ENCODE measurements around the gene MRFAP1L1.
A peak's percentile ranks its signal among the peaks of the same experiment; 100 is the strongest.
"Not testable (repeated sequence)": the region's sequence is repeated elsewhere in the genome, so short reads cannot be mapped to it uniquely, and the experiment has no call there.

Gene MRFAP1L1

DNA sequence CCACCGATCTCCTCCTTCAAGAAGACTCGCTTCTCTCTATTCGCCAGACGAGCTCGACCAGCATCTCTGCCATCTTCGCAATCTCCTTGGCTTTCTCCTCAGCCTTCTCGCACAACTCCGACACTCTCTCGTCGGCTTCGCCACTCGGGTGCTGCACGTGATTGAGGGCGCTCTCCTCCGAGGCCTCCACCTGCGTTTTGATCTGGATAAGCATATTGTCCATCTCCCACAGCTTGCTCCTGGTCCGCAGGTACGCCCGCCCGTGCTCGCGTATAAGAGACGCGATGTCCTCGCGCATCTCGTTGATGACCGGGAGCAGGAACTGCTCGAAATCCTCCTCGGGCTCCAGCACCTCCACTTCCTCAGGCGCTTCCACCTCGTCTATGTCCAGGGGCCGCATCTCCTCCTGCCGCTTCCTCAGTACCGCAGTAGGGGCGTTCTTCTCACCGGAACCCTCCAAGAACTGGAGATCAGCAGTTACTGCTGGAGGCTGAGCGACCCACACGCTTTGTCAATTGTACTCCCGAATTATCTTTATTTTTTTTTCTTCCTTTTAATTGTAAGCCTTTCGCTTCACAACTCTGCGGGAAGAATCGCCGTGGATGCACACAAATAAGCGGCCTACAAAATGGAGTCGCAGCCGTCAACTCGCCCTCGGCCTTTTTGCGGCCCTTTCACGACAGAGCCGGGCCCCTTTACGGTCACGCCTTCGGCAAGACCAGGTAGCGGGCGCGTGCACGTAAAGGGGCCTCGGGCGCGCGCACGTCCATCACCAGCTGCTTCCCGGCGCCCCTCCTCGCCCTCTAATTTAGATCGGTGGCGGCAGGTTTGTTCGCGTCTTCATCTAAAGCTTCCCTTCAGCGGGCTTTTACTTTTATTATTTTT lies at the start of gene MRFAP1L1:
MRFAP1L1 (minus strand) TSS at position 636 of the 885 bp plus-strand sequence; CDS start at position 400, 236 bp downstream.
- peak; percentile 76 to 94 (median 92) for DNase-seq

DNA sequence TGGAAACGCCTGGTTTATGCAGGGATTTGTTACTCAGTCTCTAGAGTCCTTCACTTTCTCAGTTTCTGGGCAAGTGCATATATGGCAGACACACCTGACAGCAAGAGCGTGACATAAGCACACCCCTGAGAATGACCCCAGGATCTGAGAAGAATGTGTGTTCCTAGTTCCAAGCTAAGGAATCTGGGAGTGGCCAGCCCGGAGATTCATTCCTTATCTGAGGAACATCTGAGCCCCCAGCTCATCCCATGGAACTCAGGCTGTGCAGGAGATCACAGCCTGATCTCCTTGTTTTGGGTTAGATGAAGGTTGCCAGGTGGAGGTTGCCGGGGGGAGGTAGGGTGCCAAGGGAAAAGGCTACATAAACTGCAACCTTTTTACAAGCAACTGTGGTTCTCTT lies 49.1 kb upstream of the MRFAP1L1 start:
- DNase-seq: no peak

DNA sequence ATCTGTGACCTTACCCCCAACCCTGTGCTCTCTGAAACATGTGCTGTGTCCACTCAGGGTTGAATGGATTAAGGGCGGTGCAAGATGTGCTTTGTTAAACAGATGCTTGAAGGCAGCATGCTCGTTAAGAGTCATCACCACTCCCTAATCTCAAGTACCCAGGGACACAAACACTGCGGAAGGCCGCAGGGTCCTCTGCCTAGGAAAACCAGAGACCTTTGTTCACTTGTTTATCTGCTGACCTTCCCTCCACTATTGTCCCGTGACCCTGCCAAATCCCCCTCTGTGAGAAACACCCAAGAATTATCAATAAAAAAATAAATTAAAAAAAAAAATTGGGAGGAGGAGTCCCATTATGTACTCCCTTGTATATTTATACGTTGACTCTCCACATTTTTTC lies 46.7 kb upstream of the MRFAP1L1 start:
- not testable (repeated sequence) for DNase-seq

DNA sequence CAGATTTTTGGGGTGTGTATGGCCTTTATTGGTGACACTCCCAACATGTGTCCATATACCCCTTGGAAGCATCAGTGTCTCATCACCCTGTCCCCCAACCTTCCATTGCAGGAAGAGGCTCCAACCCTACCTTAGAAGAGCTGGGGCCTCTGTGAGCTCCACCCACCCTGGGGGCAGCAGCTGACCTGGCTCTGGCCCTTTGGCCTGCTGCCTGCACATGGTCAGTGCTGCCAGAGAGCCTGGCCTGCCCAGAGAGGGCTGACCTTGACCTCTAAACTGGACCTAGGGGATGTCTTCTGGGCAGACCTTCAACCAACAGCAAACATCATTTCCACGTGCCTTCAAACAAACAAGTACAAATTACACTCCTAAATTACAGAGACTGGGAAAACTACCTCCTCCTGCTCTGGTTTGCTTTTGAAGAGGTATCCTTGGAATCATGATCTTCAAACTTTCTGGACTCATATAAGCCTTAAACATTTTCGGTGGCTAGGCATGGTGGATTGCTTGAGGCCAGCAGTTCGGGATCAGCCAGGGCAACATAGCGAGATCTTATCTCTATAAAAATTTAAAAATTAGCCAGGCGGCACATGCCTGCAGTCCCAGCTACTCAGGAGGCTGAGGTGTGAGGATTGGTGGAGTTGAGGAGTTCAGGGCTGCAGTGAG lies 45.6 kb upstream of the MRFAP1L1 start:
- DNase-seq: no peak

DNA sequence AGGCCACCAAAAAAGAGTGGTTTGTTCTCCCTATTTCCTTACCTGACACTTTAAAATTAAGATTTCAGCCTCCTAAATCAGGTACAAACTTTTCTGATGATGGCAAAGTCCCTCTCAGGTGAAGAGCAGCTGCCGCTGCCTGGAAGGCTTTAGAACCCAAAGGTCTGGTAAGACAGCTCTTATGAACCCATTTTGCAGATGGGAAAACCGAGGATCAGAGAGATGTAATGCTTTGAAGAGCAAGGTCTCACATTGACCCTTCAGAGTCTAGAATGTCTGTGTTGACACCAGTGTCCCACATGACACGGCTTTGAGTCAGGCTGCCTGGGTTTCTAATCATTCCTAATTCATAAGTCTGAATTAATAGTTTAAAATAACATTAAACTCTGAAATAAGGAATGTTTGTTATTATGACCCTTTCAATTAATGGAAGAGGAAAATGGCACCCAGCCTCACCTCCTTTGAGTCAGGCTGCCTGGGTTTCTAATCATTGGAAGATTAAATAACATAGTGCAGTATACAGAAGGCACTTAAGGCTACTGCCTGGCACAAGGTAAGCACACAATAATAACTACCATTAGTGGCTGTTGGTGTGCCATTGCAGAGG lies 44.9 kb upstream of the MRFAP1L1 start:
- DNase-seq: no peak

DNA sequence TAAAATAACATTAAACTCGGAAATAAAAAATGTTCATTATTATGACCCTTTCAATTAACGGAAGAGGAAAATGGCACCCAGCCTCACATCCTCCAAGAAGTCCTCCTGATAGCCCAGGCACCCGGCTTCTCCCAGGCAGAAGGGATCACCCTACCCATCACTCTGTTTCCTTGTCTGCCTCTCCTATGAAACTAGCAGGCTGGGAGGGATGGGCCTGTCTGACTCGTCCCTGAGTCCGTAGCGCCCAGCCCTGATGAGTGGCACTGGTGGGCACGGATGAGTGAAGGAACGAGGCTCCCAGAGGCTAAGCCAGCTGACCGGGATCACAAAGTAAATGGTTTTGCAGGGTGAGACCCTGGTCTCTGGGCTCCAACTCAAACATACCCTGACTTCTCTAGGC lies 44.2 kb upstream of the MRFAP1L1 start:
- no peak for DNase-seq

DNA sequence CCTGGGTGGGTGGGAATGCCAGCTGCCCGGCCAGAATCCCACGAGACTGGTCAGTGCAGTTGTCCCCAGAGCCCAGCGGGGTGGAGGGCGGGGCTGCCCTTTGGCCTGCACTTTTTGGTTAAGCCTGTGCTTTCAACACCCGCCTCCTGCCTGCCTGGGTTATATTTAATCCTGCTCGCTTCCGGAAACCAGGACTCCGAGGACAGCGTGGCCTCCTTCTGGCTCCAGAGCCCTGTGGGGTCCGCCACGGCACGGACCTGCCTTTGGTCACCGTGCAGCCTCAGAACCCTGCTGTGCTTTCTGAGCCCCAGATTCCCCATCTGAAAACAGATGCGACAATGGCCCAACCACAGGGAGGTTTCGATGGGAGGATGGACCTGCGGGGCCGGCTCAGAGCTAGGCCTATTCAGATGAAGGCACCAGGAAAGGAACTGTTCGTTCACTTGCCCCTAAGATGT lies 43.5 kb upstream of the MRFAP1L1 start:
- no peak for DNase-seq

DNA sequence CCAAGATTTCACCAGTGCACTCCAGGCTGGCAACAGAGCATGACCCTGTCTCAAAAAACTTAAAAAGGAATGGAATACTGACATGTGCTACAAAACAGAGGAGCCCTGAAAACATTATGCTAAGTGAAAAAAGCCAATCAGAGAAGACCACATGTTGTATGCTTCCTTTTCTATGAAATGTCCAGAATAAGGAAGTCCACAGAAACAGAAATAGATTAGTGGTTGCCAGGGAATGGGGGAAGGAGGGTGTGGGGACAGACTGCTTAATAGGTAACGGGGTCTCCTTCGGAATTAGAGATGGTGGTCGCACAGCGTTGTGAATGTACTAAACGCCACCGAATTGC lies 42.8 kb upstream of the MRFAP1L1 start:
- no peak for DNase-seq

DNA sequence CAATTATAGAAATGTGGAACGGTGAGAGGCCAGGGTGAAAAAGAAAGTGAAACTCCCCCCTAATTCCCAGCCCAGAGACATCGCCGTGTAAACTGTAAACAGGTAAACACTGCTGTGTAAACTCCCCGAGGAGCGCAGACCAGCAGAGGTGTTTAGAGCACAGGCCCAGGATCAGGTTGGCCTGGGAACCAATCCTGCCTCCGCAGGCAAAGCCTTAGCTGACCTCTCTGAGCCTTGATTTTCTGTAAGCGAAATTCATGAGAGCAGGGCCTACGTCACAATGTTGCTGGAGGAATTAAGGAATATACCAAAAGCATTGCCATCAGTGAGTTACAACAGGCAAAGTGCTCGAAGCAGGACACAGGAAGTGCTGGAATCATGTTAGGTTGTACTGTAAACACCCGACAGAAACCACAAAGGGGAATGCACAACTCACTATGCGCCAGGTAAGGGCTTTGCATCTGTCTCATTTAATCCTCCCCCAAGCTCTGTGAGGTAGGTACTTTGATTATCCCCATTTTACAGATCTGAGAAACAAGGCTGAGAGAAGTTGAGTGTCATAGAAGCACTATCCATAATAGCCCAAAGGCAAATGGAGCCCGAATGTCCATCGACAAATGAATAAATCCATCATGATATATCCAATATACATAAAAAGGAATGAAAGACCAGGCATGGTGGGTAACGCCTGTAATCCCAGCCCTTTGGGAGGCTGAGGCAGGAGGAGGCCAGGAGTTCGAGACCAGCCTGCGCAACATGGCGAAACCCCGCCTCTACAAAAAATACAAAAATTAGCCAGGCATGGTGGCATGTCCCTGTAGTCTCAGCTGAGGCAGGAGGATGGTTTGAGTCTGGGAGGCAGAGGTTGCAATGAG lies 42.2 kb upstream of the MRFAP1L1 start:
- DNase-seq: no peak

DNA sequence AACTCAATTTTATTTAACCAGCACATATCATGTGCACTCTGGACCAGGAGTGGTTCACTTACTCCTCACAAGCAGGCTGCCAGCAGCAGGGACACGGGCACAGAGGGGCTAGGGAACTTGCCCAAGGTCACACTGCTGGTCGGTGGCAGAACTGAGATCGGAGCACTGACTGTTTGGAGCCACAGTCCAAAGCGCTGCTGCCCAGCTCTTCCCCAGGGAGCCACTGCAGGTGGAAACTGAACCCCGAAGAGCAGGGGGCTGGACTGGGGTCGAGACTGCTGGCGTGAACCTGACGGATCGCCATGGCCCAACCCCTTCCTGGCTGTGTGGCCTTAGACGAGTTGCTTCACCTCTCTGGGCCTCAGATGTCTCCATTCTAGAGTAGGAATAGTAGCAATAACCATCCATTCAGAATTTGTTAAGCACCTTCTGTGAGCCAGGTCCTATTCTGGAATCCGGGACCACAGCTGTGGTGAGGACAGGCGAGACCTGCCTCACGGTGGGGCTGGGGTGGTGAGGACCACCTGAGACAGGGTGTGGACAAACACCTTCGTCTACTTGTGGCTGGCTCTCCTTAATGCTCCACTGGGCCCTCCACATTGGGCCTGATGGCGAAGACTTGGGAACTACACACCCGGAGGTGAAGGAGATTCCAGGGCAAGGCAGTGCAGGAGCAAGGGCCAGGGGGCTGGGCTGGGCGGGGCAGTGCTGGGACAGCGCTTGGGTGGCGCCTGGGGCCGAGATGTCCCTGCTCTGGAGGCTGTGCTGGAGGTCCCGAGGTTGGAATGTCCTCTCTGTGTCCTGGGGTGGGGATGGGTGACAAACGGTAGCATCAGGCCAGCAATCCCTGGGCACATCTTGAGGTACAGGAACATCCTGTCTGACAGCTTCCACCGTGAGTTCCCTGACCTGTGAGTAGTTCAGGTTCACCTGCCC lies 40.9 kb upstream of the MRFAP1L1 start:
- DNase-seq: no peak

DNA sequence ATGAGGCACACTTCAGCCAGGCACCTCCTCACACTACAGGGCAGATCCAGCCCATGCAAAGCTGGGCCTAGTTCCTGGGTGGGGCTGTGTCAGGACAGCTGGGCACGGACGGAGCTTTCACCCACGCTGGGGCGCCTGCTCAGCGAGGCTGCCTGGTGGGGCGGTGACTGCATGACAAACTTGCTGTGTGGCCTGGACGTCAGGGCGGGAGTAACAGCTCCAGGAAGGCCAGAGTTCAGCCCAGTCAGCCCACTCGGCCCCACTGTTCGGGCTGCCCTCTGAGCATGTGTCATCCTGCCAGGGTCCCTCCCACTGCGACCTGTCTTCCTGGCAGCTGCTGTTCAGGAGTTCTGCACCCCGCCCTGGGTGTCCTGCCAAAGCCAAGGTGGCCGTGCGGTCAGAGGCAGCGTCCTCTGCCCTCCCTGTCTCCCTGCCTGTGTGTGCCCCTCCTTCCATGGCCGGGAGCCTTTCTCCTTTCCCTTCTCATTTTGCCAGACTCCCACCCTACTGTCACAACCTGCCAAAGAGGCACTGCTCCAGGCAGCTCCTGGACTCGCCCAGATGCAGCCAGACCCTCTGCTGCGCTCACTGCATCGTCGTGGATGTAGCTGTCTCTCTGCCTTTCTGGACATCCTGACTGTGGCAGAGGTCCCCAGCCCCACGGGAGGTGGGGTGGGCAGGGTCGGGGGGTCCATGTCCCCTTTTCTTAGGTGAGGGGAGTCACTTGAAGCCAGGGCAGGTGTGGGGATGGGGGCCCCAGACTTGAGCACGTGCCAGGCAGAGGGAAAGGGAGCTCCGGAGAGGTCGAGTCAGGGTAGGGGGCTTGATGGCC lies 39.9 kb upstream of the MRFAP1L1 start:
- DNase-seq: no peak

DNA sequence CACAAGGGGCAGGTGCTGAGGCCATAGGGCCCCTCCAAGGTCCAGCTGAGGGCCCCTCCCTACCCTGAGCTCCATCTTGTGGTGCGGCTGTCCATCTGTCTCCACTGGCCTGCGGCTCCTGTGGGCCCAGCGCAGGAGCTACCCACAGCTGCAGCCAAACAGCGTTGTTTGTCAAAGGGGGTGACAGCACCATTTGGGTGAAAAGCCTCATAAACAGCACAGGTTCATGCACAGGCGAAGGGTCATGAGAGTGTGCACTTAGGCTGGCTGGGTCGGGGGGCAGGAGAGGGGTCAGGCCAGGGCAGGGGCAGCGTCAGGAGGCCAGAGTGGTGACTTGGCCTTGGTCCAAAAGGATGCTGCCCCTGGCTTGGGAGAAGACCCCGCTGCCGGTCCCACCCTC lies 38.6 kb upstream of the MRFAP1L1 start:
- no peak for DNase-seq

DNA sequence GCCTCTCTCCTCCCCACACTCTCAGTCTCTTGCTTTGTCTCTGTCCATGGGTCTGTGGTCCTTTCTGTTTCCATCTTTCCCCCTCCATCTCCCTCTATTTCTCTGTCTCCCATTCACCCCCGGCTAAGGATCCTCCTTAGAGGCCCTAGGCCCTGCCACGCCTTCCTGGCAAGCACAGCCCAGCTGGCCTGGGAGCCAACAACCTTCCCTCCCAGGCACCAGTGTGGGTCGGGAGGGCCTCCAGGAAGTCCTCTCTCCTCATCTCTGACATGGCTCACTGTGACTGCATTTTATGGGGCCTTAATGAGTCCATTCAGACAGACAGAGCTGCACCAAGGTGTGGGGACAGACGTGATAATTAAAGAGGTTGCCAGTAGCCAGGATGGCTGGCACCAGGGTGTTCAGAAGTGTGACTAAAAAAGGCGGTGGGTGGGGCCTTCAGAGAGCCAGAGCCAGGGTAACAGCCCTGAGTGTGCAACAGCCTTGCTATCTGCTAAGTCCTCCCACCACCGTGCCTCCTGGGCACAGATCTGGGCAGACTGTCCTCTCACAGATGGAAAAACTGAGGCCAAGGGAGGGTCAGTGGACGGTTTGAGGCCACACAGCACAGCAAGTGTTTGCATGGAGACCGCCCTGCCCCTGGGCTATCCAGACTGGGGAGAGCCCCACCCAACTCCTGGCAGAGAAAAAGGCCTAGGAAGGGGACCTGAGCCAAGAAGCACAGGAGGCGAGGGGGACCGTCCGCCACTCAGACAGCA lies 37.8 kb upstream of the MRFAP1L1 start:
- DNase-seq: no peak

DNA sequence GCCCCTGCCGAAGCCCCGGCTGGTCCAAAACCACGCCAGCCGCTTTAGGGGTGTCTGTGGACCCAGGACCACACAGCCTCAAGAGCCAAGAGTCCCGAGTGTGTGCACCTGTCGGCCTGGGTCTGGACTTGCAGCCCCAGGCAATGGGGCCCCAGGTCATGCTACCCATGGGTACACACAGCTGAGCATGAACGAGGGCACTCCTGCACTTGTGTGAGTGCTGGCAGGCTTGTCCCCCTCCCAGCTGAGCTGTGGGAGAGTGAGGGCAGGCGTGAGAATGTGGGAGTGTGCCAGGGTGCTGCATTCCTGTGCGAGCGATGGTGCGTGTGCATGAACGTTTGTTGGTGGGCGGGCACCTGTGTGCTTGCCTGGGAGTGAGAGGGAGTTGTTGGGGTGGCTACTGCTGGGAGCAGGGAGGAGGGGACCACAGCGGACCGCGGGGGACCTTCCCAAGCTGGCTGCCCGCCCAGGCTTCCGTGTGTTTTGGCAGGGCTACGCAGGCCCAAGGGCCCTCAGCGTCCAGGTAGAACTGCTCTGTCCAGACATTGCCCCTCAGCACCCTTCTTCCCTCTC lies 37.1 kb upstream of the MRFAP1L1 start:
- no peak for DNase-seq

DNA sequence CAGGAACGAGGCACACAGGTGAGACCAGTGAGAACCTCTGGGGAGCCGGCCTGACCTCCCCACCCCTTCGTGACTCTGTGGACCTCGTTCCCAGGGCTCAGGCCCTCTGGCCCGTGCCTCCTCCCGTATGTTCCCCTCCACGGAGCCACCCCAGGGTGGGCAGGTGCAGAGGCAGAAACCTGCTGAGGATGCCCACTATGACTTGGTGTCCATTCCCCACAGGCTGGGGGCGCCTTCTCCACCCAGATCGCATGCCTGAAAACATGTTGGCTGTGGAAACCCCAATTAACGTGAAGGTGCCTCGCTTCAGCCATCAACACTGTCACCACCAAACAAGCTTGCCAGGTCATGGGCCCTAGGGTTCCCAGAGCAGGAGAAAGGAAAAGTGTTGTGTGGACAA lies 33.3 kb upstream of the MRFAP1L1 start:
- DNase-seq: no peak

DNA sequence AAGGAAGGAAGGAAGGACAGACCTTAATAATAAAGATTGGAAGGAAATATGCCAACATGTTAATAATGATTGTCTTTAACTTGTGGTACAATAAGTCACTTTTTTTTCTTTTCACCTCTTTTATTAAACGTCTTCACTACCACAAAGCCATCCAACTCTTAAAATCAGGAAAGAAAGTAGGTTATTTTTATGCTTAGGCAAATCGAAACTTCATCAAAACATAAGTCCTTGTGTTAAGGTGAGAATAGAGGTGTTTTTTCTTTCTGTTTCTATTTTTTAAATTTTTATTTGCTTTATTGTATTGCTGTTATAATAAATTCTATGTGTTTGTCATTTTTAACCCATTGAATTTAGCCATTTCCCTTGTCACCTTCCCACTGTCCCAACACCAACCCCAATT lies 32.8 kb upstream of the MRFAP1L1 start:
- DNase-seq: no peak

DNA sequence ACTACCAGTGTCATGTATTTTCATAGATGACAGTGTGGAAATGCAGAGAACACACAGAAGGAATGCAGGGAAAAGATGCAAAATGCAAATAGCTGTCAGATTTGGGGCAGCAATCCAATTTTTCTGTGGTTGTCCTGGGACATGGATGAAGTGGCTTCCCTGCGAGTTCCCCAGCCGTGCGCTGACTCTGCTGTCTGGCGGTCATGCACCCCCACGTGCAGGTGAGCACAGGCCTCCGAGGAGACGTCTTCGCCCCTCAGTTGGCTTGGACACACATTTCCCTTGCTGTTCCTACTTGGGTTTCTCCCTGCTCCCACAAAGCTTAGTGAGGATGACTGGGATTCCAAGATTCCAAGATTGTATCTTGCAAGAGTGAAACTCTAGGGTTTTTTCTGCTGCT lies 30.7 kb upstream of the MRFAP1L1 start:
- no peak for DNase-seq

DNA sequence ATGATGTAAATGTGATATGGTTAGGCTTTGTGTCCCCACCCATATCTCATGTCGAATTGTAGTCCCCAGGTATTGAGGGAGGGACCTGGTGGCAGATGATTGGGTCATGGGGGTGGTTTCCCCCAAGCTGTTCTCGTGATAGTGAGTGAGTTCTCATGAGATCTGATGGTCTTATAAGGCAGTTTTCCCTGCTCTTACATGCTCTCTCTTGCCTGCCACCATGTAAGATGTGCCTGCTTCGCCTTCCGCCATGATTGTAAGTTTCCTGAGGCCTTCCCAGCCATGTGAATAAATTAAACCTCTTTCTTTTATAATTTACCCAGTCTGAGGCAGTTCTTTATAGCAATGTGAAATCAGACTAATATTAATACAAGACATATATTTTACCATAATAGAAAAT lies 30.3 kb upstream of the MRFAP1L1 start:
- DNase-seq: no peak

DNA sequence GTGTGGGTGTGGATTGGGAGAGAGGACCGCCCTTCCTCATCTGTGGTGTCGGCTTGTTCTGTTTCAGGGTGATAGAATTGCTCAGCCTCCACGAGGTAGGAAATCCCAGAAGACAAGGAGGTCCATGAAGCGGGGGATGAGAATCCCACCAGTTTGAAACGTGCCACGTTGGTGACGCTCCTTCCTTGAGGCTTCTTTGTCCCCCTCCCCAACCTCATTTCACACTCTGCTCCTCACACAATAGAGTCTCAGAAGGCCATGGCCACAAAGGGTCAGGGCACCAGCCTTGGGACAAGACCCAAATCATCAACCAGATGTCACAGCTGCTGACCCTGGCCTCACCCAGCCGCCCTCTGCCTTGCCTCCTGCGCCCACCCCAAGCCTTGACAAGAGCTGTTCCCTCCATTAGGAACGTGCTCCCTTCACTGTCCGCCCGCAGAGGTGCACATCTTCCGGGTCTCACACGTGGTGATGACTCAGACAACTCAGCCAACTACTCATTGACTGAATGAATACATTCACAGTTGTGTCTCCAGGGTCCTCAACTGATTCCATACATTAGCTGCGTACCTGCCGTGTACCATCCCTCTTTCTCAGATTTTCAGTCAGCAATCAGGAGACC lies 24.6 kb upstream of the MRFAP1L1 start:
- no peak for DNase-seq
